ENCODE results near the gene WDTC1.
"Not testable (repeated sequence)": the region's sequence is repeated elsewhere in the genome, so short reads cannot be mapped to it uniquely, and the experiment has no call there.

DNA sequence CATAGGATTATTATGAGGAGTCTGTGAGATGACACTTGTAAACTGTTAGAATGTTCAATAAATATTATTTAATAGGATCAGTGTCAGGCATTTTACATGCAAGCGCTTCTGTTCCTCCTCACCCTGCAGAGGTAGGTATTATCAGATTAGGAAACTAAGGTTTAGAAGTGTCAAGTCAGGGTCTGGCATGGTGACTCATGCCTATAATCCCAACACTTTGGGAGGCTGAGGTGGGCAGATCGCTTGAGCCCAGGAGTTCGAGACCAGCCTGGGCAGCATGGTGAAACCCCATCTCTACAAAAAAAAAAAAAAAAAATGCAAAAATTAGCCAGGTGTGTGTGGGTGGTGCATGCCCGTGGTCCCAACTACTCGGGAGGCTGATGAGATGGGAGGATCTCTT lies 9.2 kb downstream of the WDTC1 start:
- TF ChIP-seq, protein P1, sequence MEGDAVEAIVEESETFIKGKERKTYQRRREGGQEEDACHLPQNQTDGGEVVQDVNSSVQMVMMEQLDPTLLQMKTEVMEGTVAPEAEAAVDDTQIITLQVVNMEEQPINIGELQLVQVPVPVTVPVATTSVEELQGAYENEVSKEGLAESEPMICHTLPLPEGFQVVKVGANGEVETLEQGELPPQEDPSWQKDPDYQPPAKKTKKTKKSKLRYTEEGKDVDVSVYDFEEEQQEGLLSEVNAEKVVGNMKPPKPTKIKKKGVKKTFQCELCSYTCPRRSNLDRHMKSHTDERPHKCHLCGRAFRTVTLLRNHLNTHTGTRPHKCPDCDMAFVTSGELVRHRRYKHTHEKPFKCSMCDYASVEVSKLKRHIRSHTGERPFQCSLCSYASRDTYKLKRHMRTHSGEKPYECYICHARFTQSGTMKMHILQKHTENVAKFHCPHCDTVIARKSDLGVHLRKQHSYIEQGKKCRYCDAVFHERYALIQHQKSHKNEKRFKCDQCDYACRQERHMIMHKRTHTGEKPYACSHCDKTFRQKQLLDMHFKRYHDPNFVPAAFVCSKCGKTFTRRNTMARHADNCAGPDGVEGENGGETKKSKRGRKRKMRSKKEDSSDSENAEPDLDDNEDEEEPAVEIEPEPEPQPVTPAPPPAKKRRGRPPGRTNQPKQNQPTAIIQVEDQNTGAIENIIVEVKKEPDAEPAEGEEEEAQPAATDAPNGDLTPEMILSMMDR (IDR thresholded peaks at IDR 0.05), result not testable (repeated sequence)
- TF ChIP-seq POLR2A (IDR thresholded peaks at IDR 0.05), result not testable (repeated sequence)

Measured in right lobe of liver (tissue), 4 donors.